Measurements from ENCODE around the gene IGSF9.

IGSF9 gene

GRCh38 chr1:159936273-159936904, 9.0 kb downstream of the IGSF9 start:
- DNase-seq (ENCODE audit: extremely low read depth, low read depth): no peak
- TF ChIP-seq, protein P1, sequence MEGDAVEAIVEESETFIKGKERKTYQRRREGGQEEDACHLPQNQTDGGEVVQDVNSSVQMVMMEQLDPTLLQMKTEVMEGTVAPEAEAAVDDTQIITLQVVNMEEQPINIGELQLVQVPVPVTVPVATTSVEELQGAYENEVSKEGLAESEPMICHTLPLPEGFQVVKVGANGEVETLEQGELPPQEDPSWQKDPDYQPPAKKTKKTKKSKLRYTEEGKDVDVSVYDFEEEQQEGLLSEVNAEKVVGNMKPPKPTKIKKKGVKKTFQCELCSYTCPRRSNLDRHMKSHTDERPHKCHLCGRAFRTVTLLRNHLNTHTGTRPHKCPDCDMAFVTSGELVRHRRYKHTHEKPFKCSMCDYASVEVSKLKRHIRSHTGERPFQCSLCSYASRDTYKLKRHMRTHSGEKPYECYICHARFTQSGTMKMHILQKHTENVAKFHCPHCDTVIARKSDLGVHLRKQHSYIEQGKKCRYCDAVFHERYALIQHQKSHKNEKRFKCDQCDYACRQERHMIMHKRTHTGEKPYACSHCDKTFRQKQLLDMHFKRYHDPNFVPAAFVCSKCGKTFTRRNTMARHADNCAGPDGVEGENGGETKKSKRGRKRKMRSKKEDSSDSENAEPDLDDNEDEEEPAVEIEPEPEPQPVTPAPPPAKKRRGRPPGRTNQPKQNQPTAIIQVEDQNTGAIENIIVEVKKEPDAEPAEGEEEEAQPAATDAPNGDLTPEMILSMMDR (IDR thresholded peaks at IDR 0.05; ENCODE audit: low read depth, low read length): no peak; the same call in none of the 2 replicates

DNA sequence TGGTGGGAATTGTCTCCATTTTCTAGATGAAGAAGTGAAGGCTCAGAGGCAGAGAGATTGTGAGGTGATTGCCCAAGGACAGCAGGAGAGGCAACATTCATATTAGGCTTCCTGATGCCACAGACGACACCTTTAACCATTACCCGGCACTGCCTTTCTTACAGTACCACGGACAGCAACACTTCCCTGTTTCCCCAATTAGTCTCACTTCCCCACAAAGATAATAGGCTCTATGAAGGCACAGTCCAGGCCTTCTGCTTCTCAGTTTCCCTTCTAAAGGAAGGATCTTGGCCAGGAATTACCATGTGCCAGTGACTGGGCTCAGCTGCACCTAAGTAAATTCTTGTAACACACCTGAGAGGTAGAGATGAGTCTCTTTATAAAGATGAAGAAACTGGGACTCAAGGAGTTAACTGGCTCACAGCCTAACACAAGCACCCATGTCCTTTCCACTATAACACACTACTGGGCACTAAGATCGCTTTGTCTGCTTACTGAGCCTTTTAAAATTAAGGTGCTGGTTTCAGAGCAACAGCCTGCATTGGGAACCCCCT, 9.6 kb downstream of the IGSF9 start:
- TF ChIP-seq, protein P1 (IDR thresholded peaks at IDR 0.05; ENCODE audit: low read depth, low read length): no peak
- no peak for DNase-seq (ENCODE audit: extremely low read depth, low read depth)

GRCh38 chr1:159935305-159935704, 10.1 kb downstream of the IGSF9 start:
- DNase-seq (ENCODE audit: extremely low read depth, low read depth): no peak
- TF ChIP-seq, protein P1 (IDR thresholded peaks at IDR 0.05; ENCODE audit: low read depth, low read length): no peak

- no peak for DNase-seq (ENCODE audit: extremely low read depth, low read depth)
- TF ChIP-seq, protein P1 (IDR thresholded peaks at IDR 0.05; ENCODE audit: low read depth, low read length): no peak
Observed at GRCh38 chr1:159934136-159935039, 11.0 kb downstream of the IGSF9 start.

DNA sequence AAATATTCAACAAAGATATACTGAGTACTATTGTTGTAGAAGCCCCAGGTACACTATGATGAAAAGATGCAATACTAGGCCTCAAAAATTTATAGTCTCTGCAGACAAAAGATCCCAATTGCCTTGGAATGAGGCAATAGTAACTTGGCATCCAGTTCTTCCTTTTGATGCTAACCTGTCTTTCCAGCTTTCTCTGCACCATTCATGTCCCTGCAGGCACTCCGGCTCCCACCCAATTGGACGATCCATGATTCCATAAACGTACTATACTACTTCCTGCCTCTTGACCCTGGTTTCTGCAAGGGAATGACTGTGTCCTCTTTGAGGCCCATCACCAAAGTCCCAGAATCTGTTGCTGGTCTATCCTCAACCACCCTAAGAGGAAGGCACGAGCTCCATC, 12.1 kb downstream of the IGSF9 start:
- no peak for DNase-seq (ENCODE audit: extremely low read depth, low read depth)
- TF ChIP-seq, protein P1 (IDR thresholded peaks at IDR 0.05; ENCODE audit: low read depth, low read length): no peak

GRCh38 chr1:159932296-159933285, 12.8 kb downstream of the IGSF9 start:
- TF ChIP-seq, protein P1 (IDR thresholded peaks at IDR 0.05; ENCODE audit: low read depth, low read length): no peak
- no peak for DNase-seq (ENCODE audit: extremely low read depth, low read depth)
